ENCODE measurements around the gene MRPL27.

MRPL27 gene

DNA sequence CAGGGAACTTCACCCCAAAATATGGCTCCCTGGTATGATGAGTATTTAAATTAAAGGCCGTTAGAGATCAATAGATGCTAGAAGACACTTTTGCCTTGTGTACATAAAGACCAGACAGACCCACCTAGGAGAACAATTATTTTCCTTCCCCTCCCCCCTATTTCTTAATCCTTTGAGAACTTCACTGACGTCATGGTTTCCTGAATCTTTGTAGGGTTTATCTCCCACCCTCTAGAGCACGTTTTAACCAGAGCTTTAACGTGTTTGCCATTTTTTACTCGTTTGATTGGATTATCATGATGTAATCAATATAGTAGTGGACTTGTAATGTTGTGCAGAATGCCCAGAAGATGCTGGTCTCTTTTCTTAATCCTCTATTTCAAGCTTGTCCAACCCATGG lies 49.9 kb downstream of the MRPL27 start:
- H3K4me3 ChIP-seq (ENCODE audit: low read length), result no peak overlapping the region
- TF ChIP-seq, protein P1, sequence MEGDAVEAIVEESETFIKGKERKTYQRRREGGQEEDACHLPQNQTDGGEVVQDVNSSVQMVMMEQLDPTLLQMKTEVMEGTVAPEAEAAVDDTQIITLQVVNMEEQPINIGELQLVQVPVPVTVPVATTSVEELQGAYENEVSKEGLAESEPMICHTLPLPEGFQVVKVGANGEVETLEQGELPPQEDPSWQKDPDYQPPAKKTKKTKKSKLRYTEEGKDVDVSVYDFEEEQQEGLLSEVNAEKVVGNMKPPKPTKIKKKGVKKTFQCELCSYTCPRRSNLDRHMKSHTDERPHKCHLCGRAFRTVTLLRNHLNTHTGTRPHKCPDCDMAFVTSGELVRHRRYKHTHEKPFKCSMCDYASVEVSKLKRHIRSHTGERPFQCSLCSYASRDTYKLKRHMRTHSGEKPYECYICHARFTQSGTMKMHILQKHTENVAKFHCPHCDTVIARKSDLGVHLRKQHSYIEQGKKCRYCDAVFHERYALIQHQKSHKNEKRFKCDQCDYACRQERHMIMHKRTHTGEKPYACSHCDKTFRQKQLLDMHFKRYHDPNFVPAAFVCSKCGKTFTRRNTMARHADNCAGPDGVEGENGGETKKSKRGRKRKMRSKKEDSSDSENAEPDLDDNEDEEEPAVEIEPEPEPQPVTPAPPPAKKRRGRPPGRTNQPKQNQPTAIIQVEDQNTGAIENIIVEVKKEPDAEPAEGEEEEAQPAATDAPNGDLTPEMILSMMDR (IDR thresholded peaks at IDR 0.05; ENCODE audit: insufficient read depth, low read depth, low read length, missing control alignments), result no peak

DNA sequence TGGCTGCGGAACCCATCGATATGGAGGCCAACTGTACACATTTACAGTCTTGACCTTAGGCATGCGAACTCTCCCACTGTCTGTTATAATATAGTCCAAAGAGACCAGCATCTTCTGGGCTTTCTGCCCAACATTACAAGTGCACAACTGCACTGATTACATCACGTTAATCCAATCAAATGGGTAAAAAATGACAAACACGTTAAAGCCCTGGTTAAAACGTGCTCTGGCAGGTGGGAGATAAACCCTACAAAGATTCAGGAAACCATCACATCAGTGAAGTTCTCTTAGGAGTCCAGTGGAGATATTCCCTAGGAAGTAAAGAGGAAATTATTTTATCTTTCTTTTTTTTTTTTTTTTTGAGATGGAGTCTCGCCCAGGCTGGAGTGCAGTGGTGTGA lies 50.7 kb downstream of the MRPL27 start:
- H3K4me3 ChIP-seq (ENCODE audit: low read length), result no peak overlapping the region
- no peak for DNase-seq (ENCODE audit: low read depth)
- TF ChIP-seq, protein P1 (IDR thresholded peaks at IDR 0.05; ENCODE audit: insufficient read depth, low read depth, low read length, missing control alignments), result no peak

More for the DNA sequence above, 49.9 kb downstream of the MRPL27 start:
- no peak for DNase-seq (ENCODE audit: low read depth)

DNA sequence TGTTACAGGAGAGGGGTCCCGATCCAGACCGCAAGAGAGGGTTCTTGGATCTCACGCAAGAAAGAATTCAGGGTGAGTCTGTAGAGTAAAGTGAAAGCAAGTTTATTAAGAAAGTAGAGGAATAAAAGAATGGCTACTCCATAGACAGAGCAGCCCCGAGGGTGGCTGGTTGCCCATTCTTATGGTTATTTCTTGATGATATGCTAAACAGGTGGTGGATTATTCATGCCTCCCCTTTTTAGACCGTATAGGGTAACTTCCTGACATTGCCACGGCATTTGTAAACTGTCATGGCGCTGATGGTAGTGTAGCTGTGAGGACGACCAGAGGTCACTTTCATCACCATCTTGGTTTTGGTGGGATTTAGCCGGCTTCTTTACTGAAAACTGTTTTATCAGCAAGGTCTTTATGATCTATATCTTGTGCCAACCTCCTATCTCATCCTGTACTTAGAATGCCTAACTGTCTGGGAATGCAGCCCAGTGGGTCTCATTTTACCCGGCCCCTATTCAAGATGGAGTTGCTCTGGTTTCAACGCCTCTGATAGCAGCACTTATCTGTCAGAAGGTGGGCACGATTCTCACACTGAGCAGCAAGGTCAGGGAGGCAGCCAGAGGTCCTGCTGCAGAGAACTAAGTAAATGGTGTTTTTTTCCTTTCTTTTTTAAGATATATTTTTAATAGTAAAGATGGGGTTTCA lies 53.5 kb downstream of the MRPL27 start:
- DNase-seq (ENCODE audit: low read depth), result no peak
- no peak overlapping the region for H3K4me3 ChIP-seq (ENCODE audit: low read length)
- TF ChIP-seq, protein P1 (IDR thresholded peaks at IDR 0.05; ENCODE audit: insufficient read depth, low read depth, low read length, missing control alignments), result no peak

DNA sequence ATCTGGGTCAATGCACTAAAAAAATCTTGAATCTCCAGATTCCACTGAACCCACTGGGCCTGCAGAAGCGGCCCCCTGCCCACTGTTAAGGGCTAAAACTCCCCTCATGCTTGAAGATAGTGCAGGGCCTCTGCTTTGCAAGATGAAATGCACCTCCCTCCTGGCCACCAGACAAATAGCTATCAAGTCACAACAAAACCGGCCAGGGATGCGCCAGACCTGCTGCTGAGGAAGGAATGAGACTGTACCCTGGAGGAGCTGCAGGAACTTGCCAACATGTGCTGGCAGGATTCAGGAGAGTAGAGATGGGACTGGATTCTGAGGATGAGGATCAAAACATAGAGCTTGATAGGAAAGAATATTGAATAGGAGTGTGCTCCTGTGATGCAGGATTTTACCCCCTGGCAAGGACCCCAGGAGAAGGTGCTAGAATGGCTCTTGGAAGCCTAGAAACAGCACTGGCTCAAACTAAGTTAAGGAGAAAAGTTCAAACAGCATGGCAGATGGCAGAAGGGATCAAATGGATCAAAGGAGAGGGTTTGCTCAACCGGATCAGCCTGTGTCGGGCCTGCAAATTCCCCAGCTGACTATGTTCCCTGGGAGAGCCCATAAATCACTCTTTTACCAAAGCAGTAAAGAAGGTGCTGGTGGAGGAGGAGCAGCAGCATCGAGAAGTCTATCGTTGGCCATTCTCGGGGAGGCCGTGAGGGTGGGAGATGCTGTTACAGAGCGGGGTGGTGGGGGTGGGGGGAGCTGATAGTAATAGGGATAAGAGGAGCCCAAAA lies 54.3 kb downstream of the MRPL27 start:
- DNase-seq (ENCODE audit: low read depth), result peak; percentile 88
- TF ChIP-seq, protein P1 (IDR thresholded peaks at IDR 0.05; ENCODE audit: insufficient read depth, low read depth, low read length, missing control alignments), result peak; percentile 54
- H3K4me3 ChIP-seq (ENCODE audit: low read length), result no peak overlapping the region
